NCI-H345 treated with DMSO at 0.1 percent for 48 hours (cell line): ENCODE measurements around the gene SMYD3.
"Not testable (repeated sequence)": the region's sequence is repeated elsewhere in the genome, so short reads cannot be mapped to it uniquely, and the experiment has no call there.

Experiments
- DNase-seq: peaks from one replicate; lab custom pipeline; 2025; ENCODE audit not compliant: unreplicated experiment; lab: John Stamatoyannopoulos, UW

The SMYD3 gene

GRCh38 chr1:245714027-245714426 lies 793.1 kb downstream of the SMYD3 start:
- not testable (repeated sequence) for DNase-seq

GRCh38 chr1:245710961-245711903 lies 795.8 kb downstream of the SMYD3 start:
- no peak for DNase-seq

GRCh38 chr1:245707941-245708340 lies 799.1 kb downstream of the SMYD3 start:
- DNase-seq = no peak

GRCh38 chr1:245704765-245705164 lies 802.3 kb downstream of the SMYD3 start:
- DNase-seq = no peak

GRCh38 chr1:245704341-245704740 lies 802.7 kb downstream of the SMYD3 start:
- no peak for DNase-seq

GRCh38 chr1:245702346-245702745 lies 804.7 kb downstream of the SMYD3 start:
- DNase-seq = no peak

GRCh38 chr1:245701631-245702030 lies 805.4 kb downstream of the SMYD3 start:
- DNase-seq = no peak

GRCh38 chr1:245700631-245701030 lies 806.4 kb downstream of the SMYD3 start:
- DNase-seq = no peak
